Loucy (cell line): ENCODE data around the gene RETREG2.

Source experiments
- H2AFZ ChIP-seq: fragments of 200-600 bp; sonication (generic); 2 replicates; pipeline ENCODE4 v1.6.0; 2016; ENCODE audit warnings: antibody characterized with exemption, mild to moderate bottlenecking, low read length, moderate library complexity
- H3F3A ChIP-seq: fragments of 200-600 bp; 2 replicates; pipeline ENCODE4 v1.6.0; 2016; ENCODE audit warnings: antibody characterized with exemption, low read depth, mild to moderate bottlenecking
- H3K27me3 ChIP-seq: fragments of 200-600 bp; sonication (generic); 2 replicates; pipeline ENCODE4 v1.6.1; 2014; ENCODE audit warnings: low read length, mild to moderate bottlenecking; ENCODE audit not compliant: insufficient read depth, poor library complexity, severe bottlenecking
- H3K36me3 ChIP-seq: fragments of 200-600 bp; sonication (generic); 2 replicates; pipeline ENCODE4 v1.6.1; 2016; ENCODE audit warnings: low read length; ENCODE audit not compliant: insufficient read depth
- H3K4me1 ChIP-seq: fragments of 200-600 bp; sonication (generic); 2 replicates; pipeline ENCODE4 v1.5.1; 2014; ENCODE audit warnings: low read length, mild to moderate bottlenecking; ENCODE audit not compliant: insufficient read depth, poor library complexity, severe bottlenecking
- H3K4me2 ChIP-seq: fragments of 200-600 bp; sonication (generic); 2 replicates; pipeline ENCODE4 v1.6.0; 2014; ENCODE audit warnings: antibody characterized with exemption, low read length, low read depth, mild to moderate bottlenecking; ENCODE audit not compliant: poor library complexity, severe bottlenecking
- H3K4me3 ChIP-seq: fragments of 200-600 bp; sonication (generic); 2 replicates; pipeline ENCODE4 v1.5.1; 2014; ENCODE audit warnings: low read length, mild to moderate bottlenecking, mixed read lengths; ENCODE audit not compliant: poor library complexity, severe bottlenecking
- H3K79me2 ChIP-seq: fragments of 200-600 bp; sonication (generic); 2 replicates; pipeline ENCODE4 v1.6.1; 2014; ENCODE audit warnings: low read length; ENCODE audit not compliant: insufficient read depth
- H3K9ac ChIP-seq: fragments of 200-600 bp; sonication (generic); 2 replicates; pipeline ENCODE4 v1.6.0; 2014; ENCODE audit warnings: mild to moderate bottlenecking, low read depth, low read length, moderate library complexity; ENCODE audit not compliant: poor library complexity, severe bottlenecking
- H3K9me2 ChIP-seq: fragments of 200-600 bp; sonication (generic); replicated peaks from 2 replicates; pipeline ENCODE4 v1.6.1; 2016; ENCODE audit warnings: low read depth, low read length, mixed read lengths
- H3K9me3 ChIP-seq: fragments of 200-600 bp; sonication (generic); 2 replicates; pipeline ENCODE4 v1.6.1; 2014; ENCODE audit warnings: mild to moderate bottlenecking, antibody characterized with exemption, low read length, low read depth; ENCODE audit not compliant: insufficient read depth
- H4K20me1 ChIP-seq: fragments of 200-600 bp; sonication (generic); 2 replicates; pipeline ENCODE4 v1.6.0; 2014; ENCODE audit warnings: antibody characterized with exemption, low read length, mild to moderate bottlenecking; ENCODE audit not compliant: insufficient read depth, poor library complexity, severe bottlenecking
- EZH2phosphoT487 ChIP-seq: fragments of 200-600 bp; IDR thresholded peaks from 2 replicates; pipeline ENCODE4 v1.6.1; 2018; ENCODE audit warnings: antibody characterized with exemption, mild to moderate bottlenecking, moderate library complexity, borderline replicate concordance
- TF ChIP-seq, protein P1 (sequence below): fragments of 200-600 bp; sonication (generic); conservative IDR thresholded peaks from 2 replicates; pipeline ENCODE4 v1.5.1; 2014; ENCODE audit warnings: mild to moderate bottlenecking, antibody characterized with exemption, low read length

RETREG2 gene

DNA sequence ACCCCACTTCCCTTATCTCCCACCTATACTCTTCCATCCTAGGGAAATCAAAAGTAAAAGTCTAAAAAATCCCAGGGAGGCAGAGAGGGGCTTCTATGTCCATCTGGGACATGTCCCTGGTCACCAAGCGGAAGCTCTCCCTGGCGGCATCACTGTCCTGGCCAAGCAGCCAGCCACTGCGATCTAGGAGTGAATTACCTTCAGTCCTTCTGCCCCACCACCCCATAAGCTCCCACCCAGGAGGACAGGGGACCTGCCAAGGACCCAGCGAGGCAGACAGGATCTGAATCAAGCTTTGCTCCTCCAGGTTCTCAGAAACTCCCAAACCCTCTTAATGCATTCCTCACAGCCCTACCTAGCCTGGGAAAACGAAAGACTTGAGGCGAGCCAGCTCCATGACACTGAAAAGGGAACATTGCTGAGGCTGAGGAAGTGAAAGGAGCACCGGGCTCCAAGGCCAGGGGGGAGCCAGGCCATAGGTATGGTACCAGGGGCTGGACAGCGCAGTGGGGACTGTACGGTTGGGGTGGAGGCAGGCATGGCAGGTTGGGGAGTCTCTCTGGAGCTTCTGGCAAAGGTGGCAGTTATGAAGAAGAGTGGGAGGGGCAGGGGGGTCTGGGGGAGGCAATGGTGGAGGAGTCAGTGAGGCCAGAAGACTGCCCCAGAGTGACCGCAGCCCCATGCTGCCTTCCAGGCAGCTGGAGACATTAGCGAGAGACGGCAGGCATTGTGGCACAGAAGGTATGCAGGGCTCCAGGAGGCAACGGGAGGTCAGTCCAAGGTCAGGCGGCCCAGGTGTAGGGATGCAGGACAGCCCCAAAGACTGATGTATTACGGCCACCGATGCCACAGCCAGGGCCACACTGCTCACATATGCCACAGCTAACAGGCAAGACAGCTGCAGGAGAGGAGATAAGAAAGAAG lies 5.6 kb upstream of the RETREG2 start:
- TF ChIP-seq, protein P1, sequence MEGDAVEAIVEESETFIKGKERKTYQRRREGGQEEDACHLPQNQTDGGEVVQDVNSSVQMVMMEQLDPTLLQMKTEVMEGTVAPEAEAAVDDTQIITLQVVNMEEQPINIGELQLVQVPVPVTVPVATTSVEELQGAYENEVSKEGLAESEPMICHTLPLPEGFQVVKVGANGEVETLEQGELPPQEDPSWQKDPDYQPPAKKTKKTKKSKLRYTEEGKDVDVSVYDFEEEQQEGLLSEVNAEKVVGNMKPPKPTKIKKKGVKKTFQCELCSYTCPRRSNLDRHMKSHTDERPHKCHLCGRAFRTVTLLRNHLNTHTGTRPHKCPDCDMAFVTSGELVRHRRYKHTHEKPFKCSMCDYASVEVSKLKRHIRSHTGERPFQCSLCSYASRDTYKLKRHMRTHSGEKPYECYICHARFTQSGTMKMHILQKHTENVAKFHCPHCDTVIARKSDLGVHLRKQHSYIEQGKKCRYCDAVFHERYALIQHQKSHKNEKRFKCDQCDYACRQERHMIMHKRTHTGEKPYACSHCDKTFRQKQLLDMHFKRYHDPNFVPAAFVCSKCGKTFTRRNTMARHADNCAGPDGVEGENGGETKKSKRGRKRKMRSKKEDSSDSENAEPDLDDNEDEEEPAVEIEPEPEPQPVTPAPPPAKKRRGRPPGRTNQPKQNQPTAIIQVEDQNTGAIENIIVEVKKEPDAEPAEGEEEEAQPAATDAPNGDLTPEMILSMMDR: no peak
- no peak for TF ChIP-seq EZH2phosphoT487
- Histone ChIP-seq H3K4me3 (no peak overlapping the region), H2AFZ (no peak overlapping the region)

DNA sequence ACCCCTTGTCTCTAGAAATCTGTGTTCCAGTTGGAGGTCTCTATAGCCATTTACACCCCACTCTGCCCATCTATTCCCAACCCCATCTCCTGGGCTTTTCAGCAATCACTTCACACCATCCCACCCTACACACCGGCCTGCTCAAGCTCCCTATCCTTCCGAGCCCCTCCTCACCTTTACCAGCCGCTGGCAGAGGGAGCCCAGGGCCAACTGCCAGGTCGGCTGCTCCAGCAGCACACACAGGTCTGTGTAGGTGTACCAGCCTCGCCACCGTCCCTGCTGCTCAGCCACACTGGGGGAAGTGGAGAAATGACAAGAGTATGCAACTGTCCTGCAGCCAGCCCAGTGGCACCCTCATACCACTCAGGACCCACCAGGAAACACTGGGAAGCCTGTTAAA lies 4.9 kb upstream of the RETREG2 start:
- no peak for TF ChIP-seq EZH2phosphoT487
- TF ChIP-seq, protein P1: no peak
- Histone ChIP-seq H3K36me3 (peaks cover 3% of the 10 kb centered on the region; the same call in 1 of the 2 replicates), H3K79me2 (peaks cover 25% of the 10 kb centered on the region), H3K4me1 (peaks cover 14% of the 10 kb centered on the region), H3K4me3 (no peak overlapping the region), H3F3A (peaks cover 9% of the 10 kb centered on the region; the same call in 1 of the 2 replicates), H3K27me3 (no peaks in the 10 kb centered on the region), H4K20me1 (peaks cover 13% of the 10 kb centered on the region), H2AFZ (no peak overlapping the region), H3K9me3 (no peaks in the 10 kb centered on the region), H3K4me2 (no peak overlapping the region), H3K9ac (no peak overlapping the region), H3K9me2 (no peaks in the 10 kb centered on the region)

More for the DNA sequence above, 5.6 kb upstream of the RETREG2 start:
- Histone ChIP-seq H3K79me2 (peaks cover 25% of the 10 kb centered on the region), H3K4me2 (no peak overlapping the region), H3K9me3 (no peaks in the 10 kb centered on the region), H4K20me1 (peaks cover 13% of the 10 kb centered on the region), H3K9me2 (no peaks in the 10 kb centered on the region), H3K27me3 (no peaks in the 10 kb centered on the region), H3K9ac (no peak overlapping the region), H3F3A (peaks cover 5% of the 10 kb centered on the region; the same call in 1 of the 2 replicates), H3K4me1 (peaks cover 14% of the 10 kb centered on the region), H3K36me3 (peaks cover 3% of the 10 kb centered on the region; the same call in 1 of the 2 replicates)

DNA sequence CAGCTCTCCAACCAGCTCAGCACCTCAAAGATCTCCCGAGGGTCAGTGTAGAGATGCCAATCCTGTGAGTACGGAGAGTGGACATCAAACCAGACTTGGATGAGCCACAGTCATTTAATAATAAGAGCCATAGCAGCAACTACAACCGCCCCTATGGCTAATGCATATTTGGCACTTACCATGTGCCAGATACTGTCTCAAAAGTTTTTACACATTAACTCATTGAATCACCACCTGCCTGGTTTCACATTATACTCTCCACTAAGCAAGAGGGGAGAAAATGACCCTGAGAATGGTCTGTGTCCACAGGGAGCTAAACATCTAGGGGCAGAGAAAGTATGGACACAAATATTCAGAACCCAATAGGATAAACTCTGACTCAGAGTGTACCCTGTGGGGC lies 3.9 kb upstream of the RETREG2 start:
- Histone ChIP-seq H4K20me1 (peaks cover 22% of the 10 kb centered on the region), H2AFZ (no peak overlapping the region), H3K9ac (peak overlapping the region; percentile 13), H3K27me3 (no peaks in the 10 kb centered on the region), H3K9me2 (no peaks in the 10 kb centered on the region), H3K4me1 (peaks cover 20% of the 10 kb centered on the region), H3F3A (peaks cover 9% of the 10 kb centered on the region; the same call in 1 of the 2 replicates), H3K4me3 (no peak overlapping the region), H3K9me3 (no peaks in the 10 kb centered on the region), H3K79me2 (peaks cover 32% of the 10 kb centered on the region), H3K4me2 (peak overlapping the region; percentile 92), H3K36me3 (peaks cover 3% of the 10 kb centered on the region; the same call in 1 of the 2 replicates)
- TF ChIP-seq, protein P1: no peak
- no peak for TF ChIP-seq EZH2phosphoT487
